HUDEP-2 (cell line): ENCODE data around the gene LRRK1.

Source experiments
- DNase-seq, 76 experiments: peaks; one replicate each; lab custom pipeline; 2025; ENCODE audit not compliant: unreplicated experiment in 76 of 76; lab: John Stamatoyannopoulos, UW

LRRK1 gene

DNA sequence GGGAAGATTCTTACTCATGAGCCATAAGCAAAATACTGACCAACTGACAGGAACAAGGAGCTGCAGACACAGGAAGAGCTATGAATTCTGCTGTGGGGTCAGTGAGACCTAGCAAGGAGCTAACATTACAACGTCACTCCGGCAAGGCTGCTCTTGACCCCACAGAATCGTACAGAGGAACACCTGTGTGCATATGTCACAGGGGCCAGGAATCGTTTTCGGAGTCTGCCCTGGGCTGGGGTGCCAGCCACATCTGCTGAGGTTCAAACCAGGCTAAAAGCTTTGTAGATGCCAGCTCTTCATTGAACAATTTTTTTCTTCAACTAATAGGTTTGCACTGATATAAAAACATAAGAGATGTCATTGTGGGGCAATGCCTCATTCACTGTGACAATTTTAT lies 82.6 kb downstream of the LRRK1 start:
- DNase-seq = no peak

DNA sequence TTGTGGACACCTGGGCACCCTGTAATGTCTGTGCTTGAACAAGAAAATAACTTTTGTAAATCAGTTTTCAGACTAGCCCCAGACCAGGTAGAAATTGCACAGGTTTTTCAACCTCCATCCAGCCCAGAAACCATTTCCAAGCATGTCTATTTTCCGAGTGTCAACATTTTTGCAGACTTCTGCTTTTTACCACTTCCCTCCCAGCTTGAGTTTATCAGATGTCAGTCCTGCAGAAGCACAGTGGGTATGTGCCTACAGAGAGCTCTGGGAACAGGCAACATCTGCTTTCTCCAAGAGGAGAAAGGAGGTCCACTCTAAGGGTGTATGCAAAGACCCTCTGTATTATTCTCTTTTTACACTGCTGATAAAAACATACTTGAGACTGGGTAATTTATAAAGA lies 83.9 kb downstream of the LRRK1 start:
- no peak for DNase-seq

GRCh38 chr15:101003706-101004105 lies 84.5 kb downstream of the LRRK1 start:
- DNase-seq = no peak

DNA sequence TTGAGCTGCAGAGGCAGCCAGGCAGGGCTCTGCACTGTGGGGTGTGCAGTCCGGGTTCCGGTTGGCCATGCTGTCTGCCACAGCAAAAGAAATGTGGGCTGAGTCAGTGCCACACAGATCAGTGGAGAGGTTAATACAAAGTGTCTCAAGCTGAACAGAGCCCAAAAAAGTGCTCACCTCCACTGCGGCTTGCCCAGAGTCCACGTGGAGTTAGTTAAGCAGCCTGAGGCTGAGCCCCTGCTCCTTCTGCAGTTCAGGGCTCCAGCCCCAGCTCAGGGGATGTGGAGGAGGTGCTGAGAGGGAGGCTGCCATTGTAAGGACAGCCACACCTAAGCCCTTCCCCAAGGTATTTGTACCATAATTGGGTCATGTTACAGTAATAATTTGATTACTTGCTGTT lies 85.3 kb downstream of the LRRK1 start:
- no peak for DNase-seq

- DNase-seq = no peak
These were observed 86.0 kb downstream of the LRRK1 start for GRCh38 chr15:101004986-101005747.

DNA sequence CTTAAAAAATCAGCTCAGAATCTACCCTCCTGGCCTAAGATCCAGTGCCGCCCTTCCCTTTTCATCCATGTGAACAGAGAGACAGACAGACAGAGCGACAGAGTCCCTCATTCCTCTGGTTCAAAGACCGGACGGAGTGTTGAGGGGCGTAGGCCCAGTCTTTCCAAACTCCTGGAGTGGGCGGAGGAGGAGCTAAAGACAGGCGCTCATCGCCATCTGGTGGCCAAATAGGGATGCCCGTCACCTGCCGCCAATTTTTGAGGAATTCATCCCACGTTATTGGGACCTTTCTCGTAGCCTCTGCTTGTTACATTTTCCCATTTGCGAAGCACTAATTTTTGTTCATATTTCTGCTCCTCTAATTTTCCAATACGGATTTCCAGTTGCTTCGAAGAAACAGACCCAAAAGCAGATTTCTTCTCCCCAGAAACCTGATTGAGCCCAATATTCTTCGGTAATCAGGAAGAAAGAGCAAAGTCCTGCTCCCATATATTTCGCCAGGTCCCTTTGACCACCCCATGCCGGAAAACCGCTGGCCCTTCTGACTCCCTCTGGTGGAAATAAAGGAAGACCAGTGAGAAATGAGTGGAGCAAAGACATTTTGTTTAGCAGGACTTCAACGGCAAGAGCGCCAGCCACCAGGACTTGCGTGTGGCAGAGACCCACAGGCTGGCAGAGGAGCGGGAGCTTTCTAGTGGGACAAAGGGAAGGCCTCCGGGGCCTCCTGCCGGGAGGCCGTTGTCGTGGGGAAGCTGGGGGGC lies 88.0 kb downstream of the LRRK1 start:
- peak in 65 of 76 experiments; percentile 3 to 70 (median 41) for DNase-seq

DNA sequence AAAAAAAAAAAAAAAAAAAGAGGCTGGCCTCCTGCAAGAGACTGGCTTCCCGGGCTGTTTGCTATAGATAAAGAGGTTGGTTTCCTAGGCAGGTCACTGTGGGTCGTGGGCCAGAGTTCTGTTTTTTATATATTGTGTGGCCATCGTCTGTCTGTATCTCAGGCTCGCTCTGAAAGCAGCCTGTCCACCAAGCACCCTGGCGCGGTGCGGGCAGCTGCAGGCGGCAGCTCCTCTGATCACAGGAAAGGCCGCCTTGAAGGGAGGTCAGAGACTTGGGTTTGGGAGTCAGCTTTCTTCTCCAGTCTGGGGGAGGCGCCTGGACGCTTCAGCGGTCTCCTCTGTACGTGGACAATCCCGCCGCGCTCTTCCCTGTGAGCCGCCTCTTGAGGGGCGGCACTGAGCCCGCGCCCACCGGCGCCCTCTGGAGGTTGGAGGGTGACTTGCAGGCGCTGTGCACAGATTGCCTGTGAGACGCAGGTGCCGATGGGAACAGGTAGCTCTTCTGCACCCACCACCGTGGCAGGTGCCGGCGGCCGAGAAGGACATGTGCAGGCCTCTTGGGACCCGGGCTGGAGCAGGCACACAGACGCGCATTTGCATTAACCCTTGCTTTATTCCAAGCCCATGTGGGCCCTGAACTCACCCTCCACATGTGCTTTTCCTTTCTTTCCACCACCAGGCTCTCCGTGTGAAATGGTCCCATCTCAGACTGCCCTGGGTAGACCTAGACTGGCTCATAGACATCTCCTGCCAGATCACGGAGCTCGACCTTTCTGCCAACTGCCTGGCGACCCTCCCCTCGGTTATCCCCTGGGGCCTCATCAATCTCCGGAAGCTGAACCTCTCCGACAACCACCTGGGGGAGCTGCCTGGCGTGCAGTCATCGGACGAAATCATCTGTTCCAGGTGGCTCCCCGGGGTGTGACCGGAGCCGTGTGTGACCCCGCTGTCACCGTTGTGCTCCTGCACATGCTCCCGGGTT lies 89.3 kb downstream of the LRRK1 start:
- peak in 70 of 76 experiments; percentile 6 to 77 (median 56) for DNase-seq

DNA sequence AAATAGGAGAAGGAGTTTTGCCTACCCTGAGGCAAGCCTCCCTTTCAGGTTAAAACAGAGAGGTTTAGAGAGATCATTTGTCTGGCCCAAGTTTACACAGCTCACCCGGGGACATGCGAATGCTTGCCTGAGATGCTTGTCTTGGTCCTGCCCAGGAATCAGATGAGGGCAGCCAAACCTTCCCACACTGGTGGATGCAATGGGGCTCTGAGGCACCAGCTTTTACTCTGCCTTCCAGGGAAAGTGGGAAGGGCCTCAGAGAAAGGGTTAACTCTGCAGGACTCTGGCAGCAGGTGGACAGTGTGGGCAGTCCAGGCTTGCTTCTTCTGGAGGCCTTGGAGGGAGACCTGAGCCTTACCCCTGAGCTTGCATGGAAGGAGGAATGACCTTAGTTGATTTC lies 90.0 kb downstream of the LRRK1 start:
- DNase-seq = no peak

- no peak for DNase-seq
These were observed 91.6 kb downstream of the LRRK1 start for GRCh38 chr15:101010781-101011180.

DNA sequence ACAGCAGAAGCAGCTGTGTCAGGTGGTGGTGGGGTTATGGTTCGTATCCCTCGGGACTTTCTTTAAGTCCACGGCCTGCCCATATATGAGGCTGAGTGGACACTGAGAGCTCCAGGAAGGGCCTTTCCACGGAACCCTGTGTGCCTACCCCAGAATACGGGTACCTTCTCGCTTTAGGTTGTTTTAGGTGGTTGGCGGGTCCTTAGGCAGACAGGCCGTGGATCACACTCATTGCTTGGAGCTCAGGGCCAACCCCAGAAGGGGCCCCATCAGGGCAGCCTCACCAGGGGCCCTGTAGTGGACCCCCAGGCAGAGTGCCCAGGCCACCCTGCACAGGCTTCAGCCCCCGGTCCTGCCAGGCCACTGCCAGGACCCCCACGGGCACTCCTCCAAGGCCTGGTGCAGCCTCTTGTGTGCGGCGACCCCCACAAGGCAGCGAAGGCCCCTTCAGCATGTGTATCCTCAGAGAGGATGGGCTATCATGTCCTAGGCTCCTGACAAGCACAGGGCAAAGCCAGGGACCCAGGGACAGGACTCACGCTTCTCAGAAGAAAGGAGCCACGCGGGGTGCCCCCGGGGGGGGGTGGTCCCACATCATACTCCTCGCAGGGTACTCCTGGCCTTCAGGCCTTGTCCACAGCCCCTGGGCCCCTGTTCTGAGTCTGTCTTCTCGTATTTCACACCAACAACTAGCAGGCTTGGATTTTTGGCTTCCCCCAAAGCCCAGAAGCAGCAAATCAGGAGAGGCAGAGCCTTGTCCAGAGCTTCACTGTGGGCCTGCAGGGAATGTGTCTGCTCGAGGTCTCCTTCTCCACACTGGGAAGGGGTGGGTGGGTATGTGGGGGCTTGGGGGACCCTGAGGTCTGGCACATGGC lies 93.4 kb downstream of the LRRK1 start:
- no peak for DNase-seq

DNA sequence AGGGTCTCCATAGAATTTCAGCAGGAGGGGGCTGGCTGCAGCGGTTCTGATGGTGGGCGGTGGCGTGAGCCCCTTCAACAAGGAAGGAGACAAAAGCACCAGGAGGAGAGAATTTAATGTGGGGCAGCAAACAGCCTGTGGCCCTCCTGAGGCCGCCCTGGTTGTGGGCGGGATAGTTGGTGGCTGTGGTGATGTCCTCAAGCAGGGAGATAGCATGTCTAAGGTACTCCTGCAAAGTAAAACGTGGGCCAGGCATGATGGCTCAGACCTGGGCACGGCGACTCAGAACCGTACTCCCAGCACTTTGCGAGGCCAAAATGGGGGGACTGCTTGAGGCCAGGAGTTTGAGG lies 94.0 kb downstream of the LRRK1 start:
- DNase-seq = no peak

DNA sequence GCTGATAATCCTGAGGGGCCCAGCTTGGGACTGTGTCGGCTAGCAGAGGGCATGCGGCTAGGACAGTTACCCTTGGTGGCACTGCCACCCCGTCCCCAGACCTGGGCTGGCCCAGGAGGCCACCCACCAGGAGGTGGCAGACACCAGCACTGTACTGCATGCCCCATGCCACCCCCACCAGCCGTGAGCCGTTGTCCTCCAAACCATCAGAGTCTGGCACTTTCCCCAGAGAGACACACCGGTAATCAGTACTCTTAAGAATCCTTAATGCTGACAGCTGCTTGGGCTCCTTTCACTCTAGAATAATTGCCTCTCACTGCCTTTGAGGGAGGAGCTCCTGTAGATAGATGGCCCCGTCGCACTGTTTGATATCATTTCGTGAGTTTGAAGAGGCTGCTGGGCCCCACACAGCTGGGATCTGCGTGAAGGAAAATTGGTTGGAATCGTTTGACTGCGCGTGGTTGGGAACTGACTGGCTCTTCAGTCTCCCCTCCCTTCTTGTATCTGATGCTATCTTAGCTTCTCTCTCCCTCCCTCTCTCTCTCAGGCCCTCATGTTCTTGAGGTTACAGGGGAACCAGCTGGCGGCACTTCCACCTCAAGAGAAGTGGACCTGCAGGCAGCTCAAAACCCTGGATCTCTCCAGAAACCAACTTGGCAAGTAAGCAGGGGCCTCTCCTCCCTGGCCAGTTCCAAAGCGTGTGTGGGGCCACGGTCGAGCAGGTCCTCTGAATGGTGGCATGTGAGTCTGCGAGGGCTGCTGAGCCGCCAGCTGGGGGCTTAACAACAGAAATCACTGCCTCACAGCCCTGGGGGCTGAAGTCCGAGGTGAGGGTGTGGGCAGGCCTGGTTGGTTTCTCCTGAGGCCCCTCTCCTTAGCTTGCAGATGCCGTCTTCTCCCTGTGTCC lies 94.9 kb downstream of the LRRK1 start:
- DNase-seq = peak in 2 of 76 experiments; percentile 2 to 9

DNA sequence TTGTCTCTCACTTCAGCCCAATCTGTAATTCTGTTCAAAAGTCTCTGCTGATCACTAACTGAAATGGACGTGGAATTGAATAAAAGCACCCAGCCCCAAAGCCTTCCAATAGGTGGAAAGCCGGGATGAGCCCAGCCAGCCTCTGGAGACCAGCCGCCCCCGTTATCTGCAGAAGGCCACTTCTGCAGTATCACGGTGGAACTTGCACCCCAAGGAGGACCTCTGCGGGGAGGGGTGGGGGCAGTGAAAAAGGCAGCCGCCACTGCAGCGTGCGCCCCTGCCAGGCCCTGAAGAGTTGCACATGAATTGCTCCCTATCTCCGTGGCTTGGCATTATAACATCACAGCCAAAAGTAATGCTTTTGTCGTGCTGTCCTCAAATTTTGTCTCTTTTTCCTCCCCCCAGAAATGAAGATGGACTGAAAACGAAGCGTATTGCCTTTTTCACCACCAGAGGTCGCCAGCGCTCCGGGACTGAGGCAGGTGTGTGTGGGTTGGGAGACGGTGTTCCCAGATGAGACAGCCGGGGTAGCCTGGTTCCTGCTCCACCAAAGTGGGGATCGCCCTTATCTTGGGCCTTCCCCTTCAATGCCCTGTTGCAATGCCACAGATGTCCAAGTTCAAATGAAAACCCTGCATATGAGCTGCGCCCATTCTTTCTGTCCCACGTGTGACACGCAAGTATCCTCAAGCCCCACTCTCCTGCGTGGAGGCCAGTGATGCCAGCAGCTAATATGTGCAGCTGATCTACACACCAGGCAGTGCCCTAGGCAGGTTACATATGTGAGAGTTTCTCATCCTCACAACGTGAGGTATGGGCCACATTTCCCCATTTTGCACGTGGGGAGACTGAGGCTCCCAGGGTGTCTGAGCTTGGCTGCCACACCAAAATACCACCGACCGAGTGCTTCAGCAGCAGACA lies 96.0 kb downstream of the LRRK1 start:
- DNase-seq = peak in 56 of 76 experiments; percentile 3 to 62 (median 38)

GRCh38 chr15:101016581-101016980 lies 97.4 kb downstream of the LRRK1 start:
- no peak for DNase-seq

GRCh38 chr15:101017093-101017754 lies 98.1 kb downstream of the LRRK1 start:
- DNase-seq = no peak

GRCh38 chr15:101018016-101018415 lies 98.9 kb downstream of the LRRK1 start:
- DNase-seq = no peak

DNA sequence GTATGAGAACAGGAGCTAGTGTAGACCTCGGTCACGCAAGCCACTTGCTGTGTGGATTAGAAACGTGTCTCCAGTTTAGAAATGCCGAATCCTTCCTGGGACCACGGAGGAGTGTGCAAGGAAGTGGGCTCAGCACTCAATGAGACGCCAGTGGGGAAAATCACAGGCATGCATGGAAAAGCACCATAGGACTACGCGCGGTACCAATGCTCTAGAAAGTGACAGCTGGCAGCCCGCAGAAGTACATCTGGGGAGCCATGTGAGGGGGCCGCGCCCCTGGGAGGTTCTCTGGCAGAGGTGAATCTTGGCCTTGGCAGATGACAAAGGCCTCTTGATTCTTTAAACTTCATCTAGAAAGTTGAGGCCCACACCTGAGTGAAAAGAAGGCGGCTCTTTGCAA lies 99.3 kb downstream of the LRRK1 start:
- no peak for DNase-seq
